Esophagus squamous epithelium (tissue), 5 donors: ENCODE results near the gene B9D2. TPM values are rescaled to one million over a fixed set of nuclear protein-coding genes. Genes with fewer than 3 reads are reported as not detected.

Experiments
- DNase-seq: peaks from one replicate; lab custom pipeline; 2025; lab: John Stamatoyannopoulos, UW
- H3K27ac ChIP-seq, 4 donors: fragments of 200-600 bp; sonication (generic); one replicate each; pipeline ENCODE4 v1.5.1; 2016 to 2019; ENCODE audit warnings: mild to moderate bottlenecking in 1 of 4
- H3K27me3 ChIP-seq, 4 donors: fragments of 200-600 bp; sonication (generic); 1 replicate in 3 of 4; 2 replicates in 1 of 4; pipeline versions ENCODE4 v1.5.1 to v1.6.0; 2017 to 2021; ENCODE audit warnings: antibody characterized with exemption in 1 of 4
- H3K36me3 ChIP-seq, 3 donors: fragments of 200-600 bp; sonication (generic); one replicate each; pipeline ENCODE4 v1.5.1; 2016 to 2019
- H3K4me1 ChIP-seq, 3 donors: fragments of 200-600 bp; sonication (generic); one replicate each; pipeline ENCODE4 v1.5.1; 2017 to 2019
- H3K4me3 ChIP-seq, 4 donors: fragments of 200-600 bp; sonication (generic); 1 replicate in 3 of 4; 2 replicates in 1 of 4; pipeline ENCODE4 v1.5.1; 2016 to 2019; ENCODE audit warnings: mild to moderate bottlenecking in 2 of 4, moderate library complexity in 1 of 4
- H3K9me3 ChIP-seq, 3 donors: fragments of 200-600 bp; sonication (generic); one replicate each; pipeline ENCODE4 v1.5.1; 2016 to 2019
- POLR2A ChIP-seq, 4 donors: fragments of 450-650 bp; IDR thresholded peaks; one replicate each; pipeline ENCODE4 v1.6.1; 2017; ENCODE audit warnings: antibody characterized with exemption in 4 of 4, mild to moderate bottlenecking in 4 of 4, moderate library complexity in 3 of 4
- WGBS, 2 donors: methylation state at CpG; one replicate each; pipeline ENCODE4 v1.1.5; 2018; 5-methylcytosine and 5-hydroxymethylcytosine counted together
- intact Hi-C: fragments of 100-400 bp; cut with DNase I; formaldehyde crosslinking; loops from one replicate; pipeline ENCODE4 v1.15.0; 2022
- total RNA-seq, 4 donors: library from RNA; depleted of rRNA; stranded (reverse); fragments of >200 nt; gene quantifications; one replicate each; pipeline ENCODE4 v1.1.0, GENCODE V29; 2016
- TF ChIP-seq, protein P1 (sequence below), 6 experiments: fragments of 450-650 bp in 4 of 6; fragments of 200-600 bp in 2 of 6; sonication (generic) in 2 of 6; IDR thresholded peaks; one replicate each; pipeline ENCODE4 v1.5.1; 2016 to 2019; ENCODE audit warnings: antibody characterized with exemption in 6 of 6, mild to moderate bottlenecking in 4 of 6, moderate library complexity in 4 of 6
- donor health status: DM: yes; HTN: yes; CAD: no.

Gene B9D2
- total RNA-seq, 4 donors from 2014 or later: 2.5 to 4.6 (median 3.7) TPM

DNA sequence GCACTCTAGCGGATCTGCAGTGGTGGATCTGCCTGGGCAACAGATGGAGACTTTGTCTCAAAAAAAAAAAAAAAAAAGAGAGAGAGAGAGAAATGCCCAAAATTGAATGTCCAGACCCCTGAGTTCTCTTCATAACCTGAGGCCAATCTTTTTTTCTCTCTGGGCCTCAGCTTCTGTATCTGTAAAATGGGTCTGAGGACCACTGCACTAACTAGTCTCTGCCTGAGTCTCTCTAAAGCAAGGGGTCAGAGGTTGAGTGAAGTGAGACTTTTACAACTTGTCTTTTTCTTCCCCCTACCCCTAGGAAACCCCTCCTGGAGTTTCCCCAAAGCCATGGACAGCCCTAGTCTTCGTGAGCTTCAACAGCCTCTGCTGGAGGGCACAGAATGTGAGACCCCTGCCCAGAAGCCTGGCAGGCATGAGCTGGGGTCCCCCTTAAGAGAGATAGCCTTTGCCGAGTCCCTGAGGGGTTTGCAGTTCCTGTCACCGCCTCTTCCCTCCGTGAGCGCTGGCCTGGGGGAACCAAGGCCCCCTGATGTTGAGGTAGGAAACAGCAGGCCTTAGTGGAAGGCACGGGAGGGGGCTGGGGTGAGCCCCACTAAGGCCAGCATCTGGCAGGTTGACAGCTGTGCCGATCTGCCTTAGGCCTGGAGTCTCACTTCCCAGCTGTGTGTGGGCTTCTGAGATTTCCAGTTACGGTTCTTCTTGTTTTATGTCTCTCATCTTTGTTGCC lies 14.2 kb upstream of the B9D2 start:
- Histone ChIP-seq H3K27ac (peak overlapping the region in 2 of 4 donors; percentile 21 to 50), H3K27me3 (no peaks in the 10 kb centered on the region), H3K4me3 (no peak overlapping the region), H3K4me1 (peaks cover 24 to 67% (median 34%) of the 10 kb centered on the region in 3 donors), H3K36me3 (peaks cover 0 to 19% (median 0%) of the 10 kb centered on the region in 3 donors), H3K9me3 (no peaks in the 10 kb centered on the region)
- WGBS, 2 donors: 64 to 75% methylated on average over 4 to 7 of the region's 9 CpGs
- intact Hi-C loops: no loop called here
- no peak for DNase-seq
- no peak for TF ChIP-seq POLR2A (IDR thresholded peaks at IDR 0.05)
- TF ChIP-seq, protein P1, sequence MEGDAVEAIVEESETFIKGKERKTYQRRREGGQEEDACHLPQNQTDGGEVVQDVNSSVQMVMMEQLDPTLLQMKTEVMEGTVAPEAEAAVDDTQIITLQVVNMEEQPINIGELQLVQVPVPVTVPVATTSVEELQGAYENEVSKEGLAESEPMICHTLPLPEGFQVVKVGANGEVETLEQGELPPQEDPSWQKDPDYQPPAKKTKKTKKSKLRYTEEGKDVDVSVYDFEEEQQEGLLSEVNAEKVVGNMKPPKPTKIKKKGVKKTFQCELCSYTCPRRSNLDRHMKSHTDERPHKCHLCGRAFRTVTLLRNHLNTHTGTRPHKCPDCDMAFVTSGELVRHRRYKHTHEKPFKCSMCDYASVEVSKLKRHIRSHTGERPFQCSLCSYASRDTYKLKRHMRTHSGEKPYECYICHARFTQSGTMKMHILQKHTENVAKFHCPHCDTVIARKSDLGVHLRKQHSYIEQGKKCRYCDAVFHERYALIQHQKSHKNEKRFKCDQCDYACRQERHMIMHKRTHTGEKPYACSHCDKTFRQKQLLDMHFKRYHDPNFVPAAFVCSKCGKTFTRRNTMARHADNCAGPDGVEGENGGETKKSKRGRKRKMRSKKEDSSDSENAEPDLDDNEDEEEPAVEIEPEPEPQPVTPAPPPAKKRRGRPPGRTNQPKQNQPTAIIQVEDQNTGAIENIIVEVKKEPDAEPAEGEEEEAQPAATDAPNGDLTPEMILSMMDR (IDR thresholded peaks at IDR 0.05): no peak

DNA sequence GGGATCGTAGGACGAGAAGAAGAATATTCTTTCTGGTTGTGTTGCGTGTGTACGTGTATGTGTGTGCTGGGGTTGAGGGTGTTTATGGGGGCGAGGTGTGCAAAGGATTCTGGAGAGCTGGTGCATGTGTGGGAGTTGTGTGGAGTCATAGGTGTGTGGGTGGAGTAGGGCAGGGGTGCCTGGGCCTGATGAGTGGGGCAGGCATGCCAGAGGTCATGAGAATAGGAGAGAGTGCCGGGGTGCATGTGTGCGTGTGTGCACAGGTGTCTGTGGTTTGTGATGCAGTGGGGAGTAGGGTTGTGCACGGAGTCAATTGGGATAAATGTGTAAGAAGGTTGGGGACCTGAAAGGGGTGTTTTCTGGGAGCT lies 13.0 kb upstream of the B9D2 start:
- peak overlapping the region; percentile 76 to 89 (median 84) for H3K27ac ChIP-seq
- TF ChIP-seq POLR2A (IDR thresholded peaks at IDR 0.05): no peak
- TF ChIP-seq, protein P1 (IDR thresholded peaks at IDR 0.05): no peak
- WGBS, 2 donors: 24 to 41% methylated on average over 8 of the region's 8 CpGs
- peaks cover 0 to 7% (median 0%) of the 10 kb centered on the region in 3 donors for H3K36me3 ChIP-seq
- no peaks in the 10 kb centered on the region for H3K9me3 ChIP-seq
- no peaks in the 10 kb centered on the region for H3K27me3 ChIP-seq
- peak overlapping the region; percentile 54 to 86 (median 66) for H3K4me3 ChIP-seq
- intact Hi-C loops: no loop called here
- peaks cover 24 to 67% (median 34%) of the 10 kb centered on the region in 3 donors for H3K4me1 ChIP-seq
- no peak for DNase-seq

DNA sequence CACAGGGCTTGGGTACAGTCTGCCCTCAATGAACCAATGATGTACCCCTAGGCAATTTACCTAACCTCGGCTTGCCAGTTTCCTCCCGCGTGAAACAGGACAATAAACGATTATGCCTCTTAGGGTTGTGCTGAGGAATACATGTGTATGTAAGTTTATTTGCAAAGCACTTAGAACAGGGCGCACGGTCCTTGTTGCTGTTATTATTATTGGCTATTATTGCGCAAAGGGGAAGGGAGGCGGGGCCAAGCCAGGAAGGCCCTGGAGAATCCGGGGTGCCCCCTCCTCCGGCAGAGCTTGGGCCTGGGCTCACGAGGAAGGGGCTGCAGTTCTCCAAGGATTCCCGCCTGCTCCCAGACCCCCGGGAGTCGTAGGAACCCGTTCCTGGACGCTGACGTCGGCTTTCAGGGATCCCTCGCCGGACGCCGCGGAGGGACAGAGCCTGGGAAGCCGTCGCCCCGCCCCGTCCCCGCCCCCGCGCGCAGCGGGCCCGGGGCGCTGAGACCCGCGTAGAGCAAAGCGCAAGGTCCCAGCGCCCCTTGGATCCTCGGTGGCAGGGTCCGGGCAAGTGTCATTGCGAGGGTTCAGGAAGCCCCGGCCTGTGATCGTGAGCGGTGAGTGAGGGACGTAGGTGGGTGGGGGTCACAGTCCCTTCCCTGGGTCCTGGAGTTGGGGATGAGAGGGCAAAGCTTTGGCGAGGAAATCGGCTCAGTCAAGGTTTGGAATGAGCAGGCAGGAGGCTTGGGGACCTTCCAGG lies 12.5 kb upstream of the B9D2 start, which contains the start of gene TMEM91:
Gene TMEM91, plus strand, starts transcription at position 293 of the 757 bp plus-strand sequence. CDS start 1,777 bp downstream, outside the sequence.
- intact Hi-C loops: no loop called here
- Histone ChIP-seq H3K4me1 (peaks cover 24 to 67% (median 34%) of the 10 kb centered on the region in 3 donors), H3K36me3 (peaks cover 0 to 1% (median 0%) of the 10 kb centered on the region in 3 donors), H3K9me3 (no peaks in the 10 kb centered on the region), H3K27ac (peak within 1 kb of the TSS; percentile 76 to 89 (median 84)), H3K4me3 (peak within 1 kb of the TSS; percentile 54 to 86 (median 66)), H3K27me3 (no peaks in the 10 kb centered on the region)
- DNase-seq: no peak
- TF ChIP-seq, protein P1 (IDR thresholded peaks at IDR 0.05): no peak
- TF ChIP-seq POLR2A (IDR thresholded peaks at IDR 0.05): peak in 1 of 4 donors; percentile 16
- WGBS, 2 donors: 2 to 3% methylated on average over 11 to 14 of the region's 47 CpGs

DNA sequence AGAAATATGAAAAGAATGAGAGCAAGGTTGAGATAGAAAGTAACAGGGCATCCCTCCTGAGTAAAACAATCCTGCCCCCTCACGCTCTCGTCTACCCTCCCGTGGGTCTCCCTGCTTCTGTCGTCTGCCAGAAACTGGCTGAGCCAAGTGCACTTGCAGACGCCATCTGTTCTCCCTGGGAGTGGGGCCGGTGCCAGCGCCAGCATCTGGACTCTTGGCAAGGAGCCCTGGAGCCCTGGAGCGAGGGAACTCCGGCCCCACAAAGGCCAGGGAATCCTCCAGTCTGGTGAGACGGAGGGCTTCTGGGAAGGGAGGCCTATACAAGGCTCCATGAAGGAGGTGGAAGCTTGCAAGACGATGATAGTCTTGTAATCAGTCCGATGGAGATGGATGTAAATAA lies 10.0 kb upstream of the B9D2 start:
- 30 to 33% methylated on average over 9 of the region's 12 CpGs for WGBS, 2 donors
- Histone ChIP-seq H3K27me3 (no peaks in the 10 kb centered on the region), H3K9me3 (no peaks in the 10 kb centered on the region), H3K36me3 (no peaks in the 10 kb centered on the region), H3K4me3 (no peak overlapping the region), H3K4me1 (peaks cover 24 to 56% (median 28%) of the 10 kb centered on the region in 3 donors), H3K27ac (peak overlapping the region in 3 of 4 donors; percentile 1 to 50 (median 30))
- intact Hi-C loops: no loop called here
- TF ChIP-seq, protein P1 (IDR thresholded peaks at IDR 0.05): no peak
- TF ChIP-seq POLR2A (IDR thresholded peaks at IDR 0.05): no peak
- no peak for DNase-seq
